GM12878 (cell line): Measurements from ENCODE around the gene SAXO1. TPM values are rescaled to one million over a fixed set of nuclear protein-coding genes. Genes with fewer than 3 reads are reported as not detected.
A peak's percentile ranks its signal among the peaks of the same experiment; 100 is the strongest.

Experiments
- ATAC-seq: fragments of 200-7000 bp; cut with Tn5 transposase; 3 replicates; pipeline ENCODE4 v1.9.1; 2020; ENCODE audit warnings: mild to moderate bottlenecking, moderate library complexity
- BruUV-seq: library from RNA; stranded (reverse); fragments of 400-500 nt; replicated peaks from 2 replicates; lab custom pipeline; 2021; lab: Mats Ljungman, UMichigan
- CTCF ChIA-PET: fragments of 300-600 bp; sonication (Branson Sonifier 250); formaldehyde crosslinking; extraction: SDS; loops from one replicate; lab custom pipeline; 2021; ENCODE audit warnings: inconsistent platforms; lab: Yijun Ruan, JAX
- POLR2A ChIA-PET: fragments of 350-600 bp; formaldehyde crosslinking; extraction: SDS; loops from one replicate; lab custom pipeline; 2021; ENCODE audit warnings: inconsistent platforms; lab: Charles Lee
- RAD21 ChIA-PET: fragments of 300-600 bp; sonication (Branson Sonifier 250); formaldehyde crosslinking; loops from one replicate; lab custom pipeline; 2023; ENCODE audit warnings: antibody characterized with exemption; ENCODE audit not compliant: unreplicated experiment; lab: Charles Lee
- SMC1A ChIA-PET: fragments of 300-600 bp; sonication (Branson Sonifier 250); formaldehyde crosslinking; loops from one replicate; lab custom pipeline; 2023; ENCODE audit not compliant: unreplicated experiment, uncharacterized antibody; lab: Charles Lee
- DNase-seq: peaks from one replicate; pipeline ENCODE4 v3.0.0-alpha.2; 2011; ENCODE audit warnings: low read depth, low spot score
- FAIRE-seq: peaks from 3 replicates; lab custom pipeline; 2011; peaks lifted over from hg19 to GRCh38; lab: Jason Lieb, UNC
- H2AFZ ChIP-seq: 2 replicates; pipeline ENCODE4 v1.6.0; 2011; ENCODE audit warnings: low read depth, low read length, control low read depth; ENCODE audit not compliant: control insufficient read depth
- H3K27ac ChIP-seq: 2 replicates; pipeline ENCODE4 v1.5.1; 2011; ENCODE audit warnings: control low read depth; ENCODE audit not compliant: control insufficient read depth, insufficient read depth
- H3K27me3 ChIP-seq, 2 experiments: replicated peaks in 1 of 2; 2 replicates each; pipeline versions ENCODE4 v1.6.0 to v1.6.1; 2011; ENCODE audit warnings: low read length in 1 of 2; ENCODE audit not compliant: control insufficient read depth in 2 of 2, insufficient read depth in 2 of 2
- H3K36me3 ChIP-seq, 2 experiments: 2 replicates each; pipeline ENCODE4 v1.5.1; 2011; ENCODE audit warnings: low read length in 1 of 2; ENCODE audit not compliant: control insufficient read depth in 2 of 2, insufficient read depth in 2 of 2
- H3K4me1 ChIP-seq: 2 replicates; pipeline ENCODE4 v1.6.1; 2011; ENCODE audit warnings: mild to moderate bottlenecking, low read length, moderate library complexity, mixed read lengths; ENCODE audit not compliant: control insufficient read depth, insufficient read depth
- H3K4me2 ChIP-seq: 2 replicates; pipeline ENCODE4 v1.6.0; 2011; ENCODE audit warnings: control low read depth; ENCODE audit not compliant: control insufficient read depth, insufficient read depth
- H3K4me3 ChIP-seq: fragments of 200-600 bp; sonication (generic); 2 replicates; pipeline ENCODE4 v1.5.1; 2016
- H3K79me2 ChIP-seq: 2 replicates; pipeline ENCODE4 v1.6.0; 2011; ENCODE audit warnings: low read length; ENCODE audit not compliant: control insufficient read depth, insufficient read depth
- H3K9ac ChIP-seq: 2 replicates; pipeline ENCODE4 v1.8.0; 2011; ENCODE audit warnings: low read length, control low read depth, mixed read lengths; ENCODE audit not compliant: control insufficient read depth, insufficient read depth
- H3K9me3 ChIP-seq: replicated peaks from 3 replicates; pipeline ENCODE4 v1.5.1; 2011; ENCODE audit warnings: mild to moderate bottlenecking, low read length; ENCODE audit not compliant: control insufficient read depth, insufficient read depth
- H4K20me1 ChIP-seq: 2 replicates; pipeline ENCODE4 v1.6.0; 2011; ENCODE audit not compliant: control insufficient read depth, insufficient read depth
- HDAC6 ChIP-seq: fragments of 200-600 bp; sonication (generic); IDR thresholded peaks from one replicate; pipeline ENCODE4 v1.8.0; 2017; ENCODE audit warnings: antibody characterized with exemption; ENCODE audit not compliant: unreplicated experiment
- PRDM15 ChIP-seq: fragments of 450-650 bp; formaldehyde crosslinking; IDR thresholded peaks from 2 replicates; pipeline ENCODE4 v1.4.0; 2020; ENCODE audit warnings: mild to moderate bottlenecking, moderate library complexity
- SUZ12 ChIP-seq: fragments of 200-600 bp; sonication (generic); IDR thresholded peaks from one replicate; pipeline ENCODE4 v1.6.1; 2018; ENCODE audit warnings: antibody characterized with exemption, mild to moderate bottlenecking; ENCODE audit not compliant: unreplicated experiment
- ZBTB4 ChIP-seq: fragments of 450-650 bp; formaldehyde crosslinking; IDR thresholded peaks from 2 replicates; pipeline ENCODE4 v1.4.0; 2022; ENCODE audit warnings: mild to moderate bottlenecking, moderate library complexity
- ZZZ3 ChIP-seq: IDR thresholded peaks from 2 replicates; pipeline ENCODE4 v1.6.1; 2011; ENCODE audit warnings: low read depth; ENCODE audit not compliant: control insufficient read depth, insufficient read length
- WGBS: methylation state at CpG from one replicate; pipeline ENCODE4 v1.1.6; 2016; ENCODE audit warnings: low lambda C conversion rate; ENCODE audit not compliant: insufficient replicate concordance, insufficient coverage; ENCODE audit errors: missing lambda C conversion rate; 5-methylcytosine and 5-hydroxymethylcytosine counted together
- in situ Hi-C: fragments of 300-500 bp; cut with MboI; formaldehyde crosslinking; loops from 9 replicates; pipeline ENCODE4 v1.14.3; 2018; ENCODE audit warnings: mixed read lengths
- intact Hi-C: fragments of 100-400 bp; cut with micrococcal nuclease; formaldehyde crosslinking; loops from one replicate; pipeline ENCODE4 v1.14.2; 2022; ENCODE audit not compliant: unreplicated experiment
- polyA plus RNA-seq, 11 experiments: library from polyadenylated mRNA; depleted of rRNA in 4 of 11; unstranded in 6 of 11; stranded (reverse) in 5 of 11; fragments of >200 nt; fragmentation: Nextera tagmentation in 4 of 11; fragmentation: Illumina TruSeq in 1 of 11; extraction: Ambion mirVana in 4 of 11; extraction: Trizol in 1 of 11; gene quantifications; 1 replicate in 1 of 11; 2 replicates in 10 of 11; pipeline versions ENCODE4 v1.2.1 to v1.2.3, GENCODE V29; 2011 to 2016; ENCODE audit warnings: inconsistent platforms in 2 of 11, missing spikeins in 2 of 11, low read depth in 1 of 11
- total RNA-seq, 4 experiments: library from RNA; depleted of rRNA in 3 of 4; stranded (reverse); fragments of >200 nt in 3 of 4; fragmentation: Illumina TruSeq in 1 of 4; extraction: Trizol in 1 of 4; gene quantifications; 2 replicates each; pipeline versions ENCODE4 v1.2.1 to v1.2.3, GENCODE V29; 2013 to 2021

The SAXO1 gene
- total and polyA plus RNA-seq, 10 of the 15 experiments (the other 5 are each of a cell fraction or from before 2014, with no cell fraction given): under 0.01 to 0.01 TPM; not detected in 8

GRCh38 chr9:18947892-18948339, 85.1 kb downstream of the SAXO1 start:
- DNase-seq: no peak
- Histone ChIP-seq H2AFZ (no peak overlapping the region), H3K4me1 (no peaks in the 10 kb centered on the region), H3K9me3 (no peaks in the 10 kb centered on the region), H3K27ac (no peak overlapping the region), H3K27me3 (no peaks in the 10 kb centered on the region; a peak in 1 of 4 replicates), H3K9ac (no peak overlapping the region), H3K36me3 (no peaks in the 10 kb centered on the region), H3K4me3 (no peak overlapping the region), H4K20me1 (no peaks in the 10 kb centered on the region), H3K79me2 (no peaks in the 10 kb centered on the region), H3K4me2 (no peak overlapping the region)
- TF ChIP-seq PRDM15 (CRISPR knock-in tag) (no peak), SUZ12 (no peak), ZZZ3 (no peak), HDAC6 (no peak), ZBTB4 (no peak)
- SMC1A ChIA-PET: no interaction called here
- BruUV-seq: no TSS peak
- WGBS: 2% methylated on average over 4 of the region's 4 CpGs
- RAD21 ChIA-PET: no interaction called here
- peak; percentile 55 for ATAC-seq
- FAIRE-seq: no peak
- CTCF ChIA-PET: interaction anchor here (0.6 kb wide), 2 partner anchors 338 to 358 kb away, joined by 3 read pairs; no protein-coding TSS in a partner anchor
- intact Hi-C loops (no loop called here), in situ Hi-C loops (no loop called here)
- POLR2A ChIA-PET: no interaction called here
